Mesendoderm (in vitro differentiated cells): ENCODE results near the gene PDE6A.
A peak's percentile ranks its signal among the peaks of the same experiment; 100 is the strongest.

ENCODE experiments used
- DNase-seq: peaks from one replicate; pipeline ENCODE4 v3.0.0; 2013
- H2AK5ac ChIP-seq: 2 replicates; pipeline ENCODE4 v1.6.1; 2013; ENCODE audit warnings: low read length, inconsistent platforms
- H2BK120ac ChIP-seq: 2 replicates; pipeline ENCODE4 v1.6.1; 2013; ENCODE audit warnings: low read depth, mild to moderate bottlenecking, low read length, moderate library complexity, mixed read lengths
- H2BK15ac ChIP-seq: replicated peaks from 2 replicates; pipeline ENCODE4 v1.6.1; 2013; ENCODE audit warnings: low read depth, mild to moderate bottlenecking, moderate library complexity
- H2BK5ac ChIP-seq: 2 replicates; pipeline ENCODE4 v1.6.1; 2013; ENCODE audit warnings: low read length, inconsistent platforms
- H3K18ac ChIP-seq: 2 replicates; pipeline ENCODE4 v1.6.1; 2013; ENCODE audit warnings: mild to moderate bottlenecking, low read length, mixed read lengths
- H3K23ac ChIP-seq: one replicate; pipeline ENCODE4 v1.6.1; 2013; ENCODE audit warnings: low read length
- H3K27ac ChIP-seq: 2 replicates; pipeline ENCODE4 v1.5.1; 2013; ENCODE audit warnings: low read depth, mild to moderate bottlenecking, inconsistent platforms, low read length, moderate library complexity
- H3K27me3 ChIP-seq: 2 replicates; pipeline ENCODE4 v1.6.1; 2013; ENCODE audit warnings: low read length, control low read depth, mild to moderate bottlenecking, inconsistent platforms; ENCODE audit not compliant: insufficient read depth, poor library complexity
- H3K36me3 ChIP-seq: 2 replicates; pipeline ENCODE4 v1.6.1; 2013; ENCODE audit warnings: low read length, inconsistent platforms; ENCODE audit not compliant: control insufficient read depth, insufficient read depth
- H3K4ac ChIP-seq: one replicate; pipeline ENCODE4 v1.6.1; 2013; ENCODE audit warnings: low read depth, mild to moderate bottlenecking, low read length, moderate library complexity
- H3K4me1 ChIP-seq: 2 replicates; pipeline ENCODE4 v1.6.1; 2013; ENCODE audit warnings: low read depth, low read length, inconsistent platforms; ENCODE audit not compliant: control insufficient read depth
- H3K4me2 ChIP-seq: 2 replicates; pipeline ENCODE4 v1.6.1; 2013; ENCODE audit warnings: low read length
- H3K4me3 ChIP-seq: 2 replicates; pipeline ENCODE4 v1.5.1; 2013; ENCODE audit warnings: mild to moderate bottlenecking, low read length
- H3K56ac ChIP-seq: one replicate; pipeline ENCODE4 v1.6.1; 2013; ENCODE audit warnings: low read length
- H3K79me1 ChIP-seq: 2 replicates; pipeline ENCODE4 v1.6.1; 2013; ENCODE audit warnings: low read length, inconsistent platforms
- H3K79me2 ChIP-seq: 2 replicates; pipeline ENCODE4 v1.6.1; 2013; ENCODE audit warnings: mild to moderate bottlenecking, low read length; ENCODE audit not compliant: control insufficient read depth, insufficient read depth
- H3K9ac ChIP-seq: 2 replicates; pipeline ENCODE4 v1.6.1; 2013; ENCODE audit warnings: low read length, inconsistent platforms
- H4K5ac ChIP-seq: one replicate; pipeline ENCODE4 v1.6.1; 2013; ENCODE audit warnings: low read length
- H4K8ac ChIP-seq: one replicate; pipeline ENCODE4 v1.6.1; 2013; ENCODE audit warnings: low read depth, mild to moderate bottlenecking, control low read depth, low read length, moderate library complexity
- WGBS: extraction: QIAGEN DNeasy Blood & Tissue Kit; methylation state at CpG from one replicate; pipeline ENCODE4 v1.1.7; 2013; ENCODE audit warnings: low lambda C conversion rate, missing lambda C conversion rate; ENCODE audit not compliant: insufficient coverage; ENCODE audit errors: extremely low coverage; 5-methylcytosine and 5-hydroxymethylcytosine counted together

PDE6A gene

DNA sequence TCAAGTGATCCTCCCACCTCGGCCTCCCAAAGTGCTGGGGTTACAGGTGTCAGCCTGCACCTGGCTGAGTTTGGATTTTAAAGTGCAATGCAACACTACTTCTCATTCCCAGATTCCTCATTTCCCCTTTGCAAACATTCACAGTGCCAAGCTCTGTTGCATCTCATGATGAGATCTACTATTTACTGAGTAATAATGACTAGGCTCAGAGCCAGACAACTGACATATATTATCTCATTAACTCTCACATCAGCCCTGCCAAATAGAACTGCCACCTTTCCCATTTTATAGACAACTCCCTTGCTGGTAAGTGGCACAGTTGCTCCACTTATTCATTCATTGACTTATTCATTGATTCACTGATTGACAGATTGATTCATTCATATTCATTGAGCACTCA, 7.0 kb downstream of the PDE6A start:
- Histone ChIP-seq H3K23ac (no peak overlapping the region), H4K8ac (no peak overlapping the region), H3K4ac (no peak overlapping the region), H3K36me3 (no peaks in the 10 kb centered on the region), H3K18ac (no peak overlapping the region), H3K27ac (no peak overlapping the region), H3K4me3 (no peak overlapping the region), H3K4me2 (no peak overlapping the region), H2BK15ac (no peak overlapping the region), H4K5ac (no peak overlapping the region), H3K79me2 (no peaks in the 10 kb centered on the region), H3K9ac (no peak overlapping the region), H3K27me3 (no peaks in the 10 kb centered on the region), H3K4me1 (peaks cover 1% of the 10 kb centered on the region), H2AK5ac (no peak overlapping the region), H2BK120ac (no peak overlapping the region), H3K56ac (no peak overlapping the region), H3K79me1 (no peaks in the 10 kb centered on the region), H2BK5ac (no peak overlapping the region)
- no CpG with 5 or more reads among the region's 1 CpG for WGBS
- DNase-seq: no peak

DNA sequence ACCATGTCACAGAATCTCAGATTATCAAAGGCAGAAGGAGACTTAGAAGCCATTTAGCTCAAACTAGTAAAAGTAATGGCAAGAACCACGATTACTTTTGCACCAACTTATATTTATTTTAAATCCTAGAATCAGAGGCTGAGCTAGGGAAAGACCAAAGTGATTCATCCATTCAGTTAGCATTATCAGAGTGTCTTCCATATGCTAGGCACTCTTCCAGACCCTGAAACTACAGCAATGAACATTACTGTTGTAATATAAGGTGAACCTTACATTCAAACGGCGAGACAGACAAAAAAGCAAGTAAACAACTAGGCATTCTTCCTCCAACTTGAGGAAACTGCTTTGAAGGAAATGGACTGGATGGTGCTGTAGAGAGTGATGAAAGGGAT, 7.9 kb downstream of the PDE6A start:
- DNase-seq: no peak
- Histone ChIP-seq H2AK5ac (no peak overlapping the region), H3K4me2 (no peak overlapping the region), H3K23ac (no peak overlapping the region), H3K4me3 (no peak overlapping the region), H3K36me3 (no peaks in the 10 kb centered on the region), H3K79me1 (no peaks in the 10 kb centered on the region), H3K27ac (no peak overlapping the region), H3K4me1 (peaks cover 1% of the 10 kb centered on the region), H4K8ac (no peak overlapping the region), H3K18ac (no peak overlapping the region), H4K5ac (no peak overlapping the region), H3K56ac (no peak overlapping the region), H3K79me2 (no peaks in the 10 kb centered on the region), H3K4ac (no peak overlapping the region), H3K9ac (no peak overlapping the region), H2BK15ac (no peak overlapping the region), H3K27me3 (no peaks in the 10 kb centered on the region), H2BK5ac (no peak overlapping the region), H2BK120ac (no peak overlapping the region)
- WGBS: no CpG with 5 or more reads among the region's 3 CpGs

DNA sequence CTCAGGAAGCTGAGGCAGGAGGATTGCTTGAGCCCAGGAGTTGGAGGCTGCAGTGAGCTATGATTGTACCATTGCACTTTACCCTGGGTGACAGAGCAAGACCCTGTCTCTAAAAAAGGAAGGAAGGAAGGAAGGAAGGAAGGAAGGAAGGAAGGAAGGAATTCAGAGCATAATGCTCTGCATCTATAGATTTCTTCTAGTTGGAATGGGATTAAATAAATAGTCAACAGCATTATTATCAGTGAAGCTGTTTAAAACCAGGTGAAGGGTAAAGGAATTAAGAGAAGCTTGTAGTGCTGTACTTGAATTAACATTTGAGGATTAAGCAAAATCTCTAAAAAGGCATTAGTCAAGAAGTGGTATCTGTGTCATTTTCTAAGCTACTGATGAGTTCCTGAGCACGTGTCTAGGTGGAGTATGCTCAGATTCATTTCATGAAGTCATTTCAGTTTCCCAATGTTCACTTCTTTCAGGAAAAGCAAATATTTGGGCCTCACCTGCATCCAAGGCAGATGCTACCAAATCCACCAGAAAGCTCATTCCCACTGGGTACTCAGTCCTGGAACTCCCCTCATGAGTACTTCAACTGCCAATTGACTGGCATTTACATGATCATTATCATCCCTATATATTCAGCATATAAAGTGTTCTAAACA, 8.4 kb downstream of the PDE6A start:
- Histone ChIP-seq H2BK5ac (no peak overlapping the region), H3K79me2 (no peaks in the 10 kb centered on the region), H3K36me3 (no peaks in the 10 kb centered on the region), H3K4me3 (no peak overlapping the region), H3K4me1 (peaks cover 1% of the 10 kb centered on the region), H4K5ac (no peak overlapping the region), H2AK5ac (no peak overlapping the region), H3K18ac (no peak overlapping the region), H3K27me3 (no peaks in the 10 kb centered on the region), H4K8ac (no peak overlapping the region), H3K56ac (no peak overlapping the region), H3K9ac (no peak overlapping the region), H3K4me2 (no peak overlapping the region), H3K23ac (no peak overlapping the region), H3K79me1 (no peaks in the 10 kb centered on the region), H3K4ac (no peak overlapping the region), H2BK120ac (no peak overlapping the region), H2BK15ac (no peak overlapping the region), H3K27ac (no peak overlapping the region)
- DNase-seq: no peak
- no CpG with 5 or more reads among the region's 1 CpG for WGBS

DNA sequence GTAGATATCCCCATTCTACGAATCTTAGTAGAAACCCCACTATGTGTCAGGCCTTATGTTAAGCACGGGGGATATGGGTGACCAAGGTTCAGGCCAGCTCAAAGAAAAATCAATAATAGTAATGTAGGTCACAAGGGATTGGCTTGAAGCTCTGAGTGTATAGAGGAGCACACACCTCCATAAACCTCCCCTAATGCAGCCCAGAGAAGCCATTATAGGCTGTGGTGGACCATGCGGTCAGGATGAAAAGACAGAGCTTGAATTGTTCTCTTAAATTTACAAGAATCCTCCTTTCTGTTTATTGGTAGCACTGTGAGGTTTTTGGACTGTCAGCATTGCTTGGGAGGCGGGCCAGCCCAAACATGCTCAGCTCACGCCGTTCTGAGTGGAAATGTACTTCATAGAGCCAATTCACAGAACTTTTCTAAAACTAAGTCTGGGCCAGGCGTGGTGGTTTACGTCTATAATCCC, 9.1 kb downstream of the PDE6A start:
- WGBS: no CpG with 5 or more reads among the region's 8 CpGs
- no peaks in the 10 kb centered on the region for H3K36me3 ChIP-seq

DNA sequence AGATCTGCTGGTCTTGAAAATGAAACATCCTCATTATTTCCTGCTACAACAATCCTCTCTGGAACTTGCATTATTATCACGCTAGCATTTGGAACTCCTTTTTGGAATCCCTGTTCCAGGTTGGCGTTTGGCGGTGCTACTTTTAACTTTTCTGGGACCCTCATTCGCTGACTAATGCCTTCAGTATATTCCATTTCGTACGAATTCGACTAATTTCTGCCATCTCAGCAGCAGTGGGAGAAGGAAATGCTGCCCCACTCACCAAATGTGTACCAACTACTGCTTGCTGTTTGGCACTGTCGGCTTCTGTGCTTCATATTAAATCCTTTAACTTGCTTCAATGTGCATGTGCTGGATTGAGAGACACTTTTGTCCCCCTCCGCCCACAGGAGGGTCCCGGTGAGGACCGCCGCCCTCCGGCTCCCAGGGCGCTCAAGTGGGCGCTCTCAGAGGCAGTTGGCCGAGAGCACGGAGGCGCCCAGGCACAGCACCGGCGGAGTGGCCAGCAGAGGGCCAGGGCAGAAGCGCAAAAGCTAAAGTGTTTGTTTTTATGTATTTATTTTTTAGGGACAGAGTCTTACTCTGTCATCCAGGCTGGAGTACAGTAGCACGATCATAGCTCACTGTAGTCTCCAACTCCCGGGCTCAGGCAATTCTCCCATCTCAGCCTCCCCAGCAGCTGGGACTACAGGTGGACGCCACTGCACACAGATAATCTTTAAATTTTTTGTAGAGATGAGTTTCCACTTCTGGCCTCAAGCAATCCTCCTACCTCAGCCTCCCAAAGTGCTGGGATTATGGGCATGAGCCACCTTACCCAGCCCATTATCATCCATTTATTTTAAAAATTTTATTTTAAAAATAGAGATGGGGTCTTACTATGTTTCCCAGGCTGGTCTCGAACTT, 11.9 kb downstream of the PDE6A start:
- Histone ChIP-seq H3K9ac (no peak overlapping the region), H3K4me3 (no peak overlapping the region), H4K8ac (no peak overlapping the region), H2BK15ac (no peak overlapping the region), H3K23ac (no peak overlapping the region), H2AK5ac (no peak overlapping the region), H3K27ac (no peak overlapping the region), H3K79me1 (no peaks in the 10 kb centered on the region), H3K18ac (no peak overlapping the region), H3K79me2 (no peaks in the 10 kb centered on the region), H3K56ac (no peak overlapping the region), H3K4ac (no peak overlapping the region), H3K4me2 (no peak overlapping the region), H4K5ac (no peak overlapping the region), H2BK5ac (no peak overlapping the region), H3K4me1 (no peaks in the 10 kb centered on the region), H3K27me3 (no peaks in the 10 kb centered on the region), H2BK120ac (no peak overlapping the region), H3K36me3 (no peaks in the 10 kb centered on the region)
- WGBS: no CpG with 5 or more reads among the region's 25 CpGs
- peak; percentile 38 for DNase-seq

More for the DNA sequence above, 9.1 kb downstream of the PDE6A start:
- Histone ChIP-seq H3K18ac (no peak overlapping the region), H2BK5ac (no peak overlapping the region), H3K56ac (no peak overlapping the region), H2BK120ac (no peak overlapping the region), H3K9ac (no peak overlapping the region), H3K4me2 (no peak overlapping the region), H3K4me3 (no peak overlapping the region), H3K4me1 (peaks cover 1% of the 10 kb centered on the region), H3K79me1 (no peaks in the 10 kb centered on the region), H2BK15ac (no peak overlapping the region), H3K4ac (no peak overlapping the region), H2AK5ac (no peak overlapping the region), H3K79me2 (no peaks in the 10 kb centered on the region), H3K23ac (no peak overlapping the region), H4K8ac (no peak overlapping the region), H3K27ac (no peak overlapping the region), H3K27me3 (no peaks in the 10 kb centered on the region), H4K5ac (no peak overlapping the region)
- DNase-seq: no peak
